Hematopoietic multipotent progenitor cell treated with erythropoietin and hydrocortisone succinate and interleukin-3 and kit ligand, for 8 days (in vitro differentiated cells): ENCODE data around the gene RNU1-3.
"Not testable (repeated sequence)": the region's sequence is repeated elsewhere in the genome, so short reads cannot be mapped to it uniquely, and the experiment has no call there.

Experiments
- DNase-seq: peaks from one replicate; pipeline ENCODE4 v3.0.0-alpha.2; 2015

RNU1-3 gene

GRCh38 chr1:16666502-16667413 is at the start of gene RNU1-3:
Gene RNU1-3, minus strand, starts transcription at chr1:16666948.
- DNase-seq, result not testable (repeated sequence)

- not testable (repeated sequence) for DNase-seq
Observed at GRCh38 chr1:16713480-16713879, 46.7 kb upstream of the RNU1-3 start.

GRCh38 chr1:16712984-16713383 is 46.2 kb upstream of the RNU1-3 start:
- not testable (repeated sequence) for DNase-seq

GRCh38 chr1:16712582-16712981 is 45.8 kb upstream of the RNU1-3 start:
- not testable (repeated sequence) for DNase-seq

- not testable (repeated sequence) for DNase-seq
Observed at GRCh38 chr1:16712131-16712530, 45.4 kb upstream of the RNU1-3 start.

GRCh38 chr1:16710618-16711017 is 43.9 kb upstream of the RNU1-3 start:
- not testable (repeated sequence) for DNase-seq

GRCh38 chr1:16709659-16710087 is 42.9 kb upstream of the RNU1-3 start:
- DNase-seq, result not testable (repeated sequence)

GRCh38 chr1:16708704-16709103 is 42.0 kb upstream of the RNU1-3 start:
- DNase-seq, result not testable (repeated sequence)

GRCh38 chr1:16707130-16708093 is 40.7 kb upstream of the RNU1-3 start:
- DNase-seq, result not testable (repeated sequence)

- not testable (repeated sequence) for DNase-seq
Observed at GRCh38 chr1:16706302-16706701, 39.6 kb upstream of the RNU1-3 start.

- DNase-seq, result not testable (repeated sequence)
Observed at GRCh38 chr1:16704502-16705100, 37.9 kb upstream of the RNU1-3 start.

GRCh38 chr1:16704076-16704475 is 37.3 kb upstream of the RNU1-3 start:
- not testable (repeated sequence) for DNase-seq

- peak; percentile 37 for DNase-seq
Observed at GRCh38 chr1:16703602-16704001, 36.9 kb upstream of the RNU1-3 start.

- not testable (repeated sequence) for DNase-seq
Observed at GRCh38 chr1:16703141-16703540, 36.4 kb upstream of the RNU1-3 start.

- DNase-seq, result not testable (repeated sequence)
Observed at GRCh38 chr1:16702280-16702679, 35.5 kb upstream of the RNU1-3 start.

GRCh38 chr1:16701189-16701588 is 34.4 kb upstream of the RNU1-3 start:
- not testable (repeated sequence) for DNase-seq

GRCh38 chr1:16700138-16700895 is 33.6 kb upstream of the RNU1-3 start:
- DNase-seq, result not testable (repeated sequence)

- DNase-seq, result not testable (repeated sequence)
Observed at GRCh38 chr1:16699440-16699839, 32.7 kb upstream of the RNU1-3 start.

GRCh38 chr1:16697152-16697551 is 30.4 kb upstream of the RNU1-3 start:
- not testable (repeated sequence) for DNase-seq

- not testable (repeated sequence) for DNase-seq
Observed at GRCh38 chr1:16696507-16697150, 29.9 kb upstream of the RNU1-3 start.

GRCh38 chr1:16694308-16694702 is 27.6 kb upstream of the RNU1-3 start:
- DNase-seq, result not testable (repeated sequence)
